HFFc6 (cell line): ENCODE measurements around the gene PPP1R7. TPM values are rescaled to one million over a fixed set of nuclear protein-coding genes. Genes with fewer than 3 reads are reported as not detected.

Experiments used
- DNase-seq: peaks from one replicate; pipeline ENCODE4 v3.0.0-alpha.2; 2018
- H3K27ac Mint-ChIP-seq: 2 replicates; pipeline ENCODE4 v1.8.0; 2020; ENCODE audit warnings: mild to moderate bottlenecking, mixed read lengths
- H3K27me3 Mint-ChIP-seq: 2 replicates; pipeline ENCODE4 v1.8.0; 2021; ENCODE audit warnings: mild to moderate bottlenecking, moderate library complexity, mixed read lengths; ENCODE audit not compliant: insufficient read depth
- H3K36me3 Mint-ChIP-seq: 2 replicates; pipeline ENCODE4 v1.8.0; 2021; ENCODE audit warnings: low read depth, mixed read lengths
- H3K4me1 Mint-ChIP-seq: 2 replicates; pipeline ENCODE4 v1.8.0; 2020; ENCODE audit warnings: low read depth, mixed read lengths
- H3K4me3 Mint-ChIP-seq: 2 replicates; pipeline ENCODE4 v1.8.0; 2020; ENCODE audit warnings: mild to moderate bottlenecking, moderate library complexity, mixed read lengths
- H3K9me3 Mint-ChIP-seq: 2 replicates; pipeline ENCODE4 v1.8.0; 2020; ENCODE audit warnings: mild to moderate bottlenecking, mixed read lengths
- total RNA-seq, 6 experiments: library from RNA; stranded (reverse); fragmentation: NEBNext Ultra II Directional; extraction: Animal tissue kit (Norgen Biotek cat#: 25700); gene quantifications; 2 replicates in 1 of 6; 3 replicates in 5 of 6; pipeline ENCODE4 v1.2.3, GENCODE V29; 2021
- TF ChIP-seq, protein P1 (sequence below): fragments of 200-600 bp; sonication (generic); IDR thresholded peaks from 2 replicates; pipeline ENCODE4 v1.5.0; 2021; ENCODE audit warnings: antibody characterized with exemption, mild to moderate bottlenecking

Gene PPP1R7
- total RNA-seq, 6 experiments from 2014 or later: 90.6 to 117 (median 103) TPM

DNA sequence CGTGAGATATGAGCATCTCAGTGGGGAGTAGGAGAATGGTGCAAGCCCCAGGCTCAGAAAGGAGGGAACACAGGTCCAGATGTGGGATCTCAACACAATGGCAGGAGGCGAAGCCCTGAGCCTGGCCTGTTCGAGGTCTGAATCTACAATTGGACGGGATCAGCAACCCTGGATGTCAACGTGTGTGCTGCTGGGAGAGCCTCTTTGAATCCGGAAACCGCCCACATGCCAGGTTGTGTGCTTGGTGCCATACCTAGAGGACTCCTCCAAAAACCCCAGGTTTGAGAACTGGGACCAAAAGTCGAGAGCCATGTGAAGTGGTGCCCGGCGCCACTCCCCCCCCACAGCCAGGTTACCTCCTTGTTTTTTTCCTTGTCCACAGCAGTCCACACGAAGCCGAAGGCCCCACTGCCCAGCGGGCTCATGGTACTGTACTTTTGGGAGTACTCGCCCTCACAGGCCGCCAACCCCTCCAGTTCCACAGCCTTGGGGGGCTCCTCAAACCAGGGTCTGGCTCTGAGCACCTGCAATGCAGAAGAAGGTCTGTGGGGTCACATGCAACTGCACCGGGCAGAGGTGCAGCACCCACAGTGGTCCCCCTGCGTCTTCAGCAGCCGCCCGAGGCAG, 27.8 kb upstream of the PPP1R7 start:
- Mint-ChIP-seq H3K27ac (no peak overlapping the region), H3K4me1 (peaks cover 6% of the 10 kb centered on the region; the same call in 1 of the 2 replicates), H3K4me3 (no peak overlapping the region)

DNA sequence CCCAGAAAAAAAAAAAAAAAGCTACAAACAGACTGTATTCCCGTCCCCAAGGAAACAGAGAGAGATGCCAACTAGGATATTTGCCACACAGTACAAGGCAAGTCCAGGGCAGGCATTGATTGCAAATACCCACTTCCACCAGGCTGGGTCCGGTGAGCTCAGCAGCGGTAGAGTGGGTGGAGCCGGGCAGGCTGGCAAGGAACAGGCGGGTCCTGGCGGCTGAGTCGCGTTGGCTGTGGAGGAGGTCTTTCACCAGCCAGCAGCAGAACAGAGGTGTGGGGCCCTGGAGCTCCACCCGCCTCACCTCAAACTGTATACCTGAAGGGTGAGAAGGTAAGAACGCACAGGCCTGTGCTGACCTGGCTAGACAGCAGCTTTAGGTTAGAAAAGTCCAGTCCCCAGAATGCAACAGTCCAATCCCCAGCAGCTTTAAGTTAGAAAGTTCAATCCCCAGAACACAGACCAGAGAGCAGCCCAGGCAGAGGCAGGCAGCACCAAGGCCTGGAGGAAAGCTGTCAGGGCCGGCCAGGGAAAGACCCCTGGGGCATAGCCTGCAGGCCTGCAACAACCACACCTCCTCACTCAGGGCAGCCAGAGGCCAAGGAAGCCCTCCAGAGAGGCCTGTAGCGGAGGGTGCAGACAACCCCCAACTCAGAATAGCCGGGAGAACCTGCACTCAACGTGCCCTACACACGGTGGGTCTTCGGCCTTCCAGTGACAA, 26.3 kb upstream of the PPP1R7 start:
- H3K4me1 Mint-ChIP-seq: peaks cover 6% of the 10 kb centered on the region; the same call in 1 of the 2 replicates
- no peak for DNase-seq
- H3K27me3 Mint-ChIP-seq: no peaks in the 10 kb centered on the region; the same call in none of the 2 replicates
- H3K27ac Mint-ChIP-seq: no peak overlapping the region
- H3K36me3 Mint-ChIP-seq: peaks cover 19% of the 10 kb centered on the region
- TF ChIP-seq, protein P1, sequence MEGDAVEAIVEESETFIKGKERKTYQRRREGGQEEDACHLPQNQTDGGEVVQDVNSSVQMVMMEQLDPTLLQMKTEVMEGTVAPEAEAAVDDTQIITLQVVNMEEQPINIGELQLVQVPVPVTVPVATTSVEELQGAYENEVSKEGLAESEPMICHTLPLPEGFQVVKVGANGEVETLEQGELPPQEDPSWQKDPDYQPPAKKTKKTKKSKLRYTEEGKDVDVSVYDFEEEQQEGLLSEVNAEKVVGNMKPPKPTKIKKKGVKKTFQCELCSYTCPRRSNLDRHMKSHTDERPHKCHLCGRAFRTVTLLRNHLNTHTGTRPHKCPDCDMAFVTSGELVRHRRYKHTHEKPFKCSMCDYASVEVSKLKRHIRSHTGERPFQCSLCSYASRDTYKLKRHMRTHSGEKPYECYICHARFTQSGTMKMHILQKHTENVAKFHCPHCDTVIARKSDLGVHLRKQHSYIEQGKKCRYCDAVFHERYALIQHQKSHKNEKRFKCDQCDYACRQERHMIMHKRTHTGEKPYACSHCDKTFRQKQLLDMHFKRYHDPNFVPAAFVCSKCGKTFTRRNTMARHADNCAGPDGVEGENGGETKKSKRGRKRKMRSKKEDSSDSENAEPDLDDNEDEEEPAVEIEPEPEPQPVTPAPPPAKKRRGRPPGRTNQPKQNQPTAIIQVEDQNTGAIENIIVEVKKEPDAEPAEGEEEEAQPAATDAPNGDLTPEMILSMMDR: no peak
- H3K4me3 Mint-ChIP-seq: no peak overlapping the region
- peaks cover 10% of the 10 kb centered on the region for H3K9me3 Mint-ChIP-seq

More for the DNA sequence above, 27.8 kb upstream of the PPP1R7 start:
- peaks cover 10% of the 10 kb centered on the region for H3K9me3 Mint-ChIP-seq
- peaks cover 19% of the 10 kb centered on the region for H3K36me3 Mint-ChIP-seq
- DNase-seq: no peak
- no peaks in the 10 kb centered on the region for H3K27me3 Mint-ChIP-seq
- TF ChIP-seq, protein P1: no peak

DNA sequence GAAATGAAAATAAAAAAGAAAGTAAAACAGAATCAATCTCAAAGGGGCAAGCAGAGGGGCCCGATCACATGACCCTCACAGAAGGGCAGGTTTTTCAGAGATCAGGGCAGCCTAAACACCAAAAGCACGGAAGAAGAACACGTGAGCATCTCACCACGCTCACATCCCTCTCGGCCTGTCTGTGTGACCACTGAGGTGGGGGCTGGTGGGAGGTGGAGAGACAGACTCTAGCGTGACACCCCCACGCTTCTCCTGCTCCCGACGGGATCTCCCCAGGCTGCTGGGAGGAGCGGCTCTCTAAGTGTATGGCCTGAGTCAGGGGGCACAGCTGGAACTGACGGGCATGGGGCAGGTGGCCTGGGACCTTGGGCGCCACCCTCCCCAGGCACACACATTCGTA, 24.6 kb upstream of the PPP1R7 start:
- Mint-ChIP-seq H3K27ac (no peak overlapping the region), H3K4me3 (no peak overlapping the region), H3K27me3 (no peaks in the 10 kb centered on the region; the same call in none of the 2 replicates), H3K9me3 (peaks cover 10% of the 10 kb centered on the region), H3K4me1 (peaks cover 6% of the 10 kb centered on the region; the same call in 1 of the 2 replicates), H3K36me3 (peaks cover 15% of the 10 kb centered on the region)
- TF ChIP-seq, protein P1: no peak
- no peak for DNase-seq

DNA sequence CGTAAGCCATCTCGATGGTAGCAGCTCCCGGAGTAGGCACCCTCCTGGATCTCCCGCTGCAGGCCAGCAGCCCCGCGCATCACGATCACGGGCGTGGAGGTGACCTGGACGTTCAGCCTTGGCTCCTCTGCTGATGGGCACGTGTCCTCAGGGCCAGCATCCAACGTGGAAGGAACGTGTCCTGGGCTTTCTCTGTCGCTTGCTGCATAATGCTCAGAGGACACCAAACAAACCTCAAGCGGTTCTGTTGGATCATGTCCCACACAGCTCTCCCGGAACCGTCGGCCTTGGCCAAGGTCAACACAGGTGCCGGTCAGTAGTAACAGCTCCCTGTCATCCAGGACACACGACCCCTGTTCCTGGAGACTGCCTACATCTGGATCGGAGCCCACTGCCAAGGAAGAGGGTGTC, 24.1 kb upstream of the PPP1R7 start:
- Mint-ChIP-seq H3K4me1 (peaks cover 6% of the 10 kb centered on the region; the same call in 1 of the 2 replicates), H3K27ac (no peak overlapping the region), H3K27me3 (no peaks in the 10 kb centered on the region; the same call in none of the 2 replicates), H3K36me3 (peaks cover 9% of the 10 kb centered on the region), H3K4me3 (no peak overlapping the region), H3K9me3 (peaks cover 5% of the 10 kb centered on the region)
- TF ChIP-seq, protein P1: no peak
- no peak for DNase-seq

DNA sequence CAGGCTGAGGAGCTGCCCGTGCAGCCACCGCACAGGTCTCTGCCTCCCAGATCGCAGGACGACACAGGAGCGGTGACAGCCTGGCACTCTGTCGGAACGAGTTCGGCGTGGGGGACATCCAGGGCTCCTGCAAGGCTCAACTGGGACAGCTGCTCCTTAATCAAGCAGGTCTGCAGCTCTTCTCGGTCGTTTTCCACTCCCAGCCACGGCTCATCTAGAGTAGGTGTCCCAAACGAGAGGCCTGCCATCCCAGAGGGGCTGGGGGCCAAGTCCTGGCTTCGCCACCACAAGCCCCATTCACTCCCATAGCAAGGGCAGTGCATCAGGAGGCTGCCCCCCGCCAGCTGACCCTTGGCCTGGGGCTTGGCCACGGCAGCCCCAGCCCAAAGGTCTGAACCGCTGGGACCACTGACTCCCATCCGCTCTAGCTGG, 23.5 kb upstream of the PPP1R7 start:
- Mint-ChIP-seq H3K27ac (no peak overlapping the region), H3K36me3 (peaks cover 3% of the 10 kb centered on the region), H3K4me1 (peaks cover under 1% of the 10 kb centered on the region; the same call in 1 of the 2 replicates), H3K27me3 (no peaks in the 10 kb centered on the region; the same call in none of the 2 replicates), H3K4me3 (no peak overlapping the region), H3K9me3 (no peaks in the 10 kb centered on the region)
- DNase-seq: no peak
- TF ChIP-seq, protein P1: no peak
